Skin epidermis (tissue), 12 donors: Measurements from ENCODE around the gene TEKT4.
"Not testable (repeated sequence)": the region's sequence is repeated elsewhere in the genome, so short reads cannot be mapped to it uniquely, and the experiment has no call there.

Experiments
- H3K27ac ChIP-seq, 21 experiments: fragments of 200-600 bp; sonication (generic) in 11 of 21; one replicate each; pipeline ENCODE4 v1.5.0; 2020; ENCODE audit warnings: mild to moderate bottlenecking in 3 of 21, inconsistent platforms in 2 of 21, moderate library complexity in 2 of 21
- H3K4me3 ChIP-seq, 7 experiments: fragments of 200-600 bp; sonication (generic) in 2 of 7; one replicate each; pipeline ENCODE4 v1.5.0; 2020; ENCODE audit warnings: inconsistent platforms in 2 of 7, mild to moderate bottlenecking in 2 of 7, moderate library complexity in 1 of 7

TEKT4 gene

GRCh38 chr2:94871226-94872087, at the start of gene TEKT4:
TEKT4 (plus strand) TSS chr2:94871430; CDS start chr2:94871580, 150 bp downstream.
- H3K4me3 ChIP-seq: no peak within 1 kb of the TSS
- H3K27ac ChIP-seq: no peak within 1 kb of the TSS

- not testable (repeated sequence) for H3K4me3 ChIP-seq, H3K27ac ChIP-seq
Observed at GRCh38 chr2:94839224-94839623, 32.0 kb upstream of the TEKT4 start.

GRCh38 chr2:94856856-94857255, 14.4 kb upstream of the TEKT4 start:
- not testable (repeated sequence) for H3K27ac ChIP-seq
- peak overlapping the region in 2 of 7 experiments; percentile 9 to 10 for H3K4me3 ChIP-seq

- not testable (repeated sequence) for H3K27ac ChIP-seq
- H3K4me3 ChIP-seq: peak overlapping the region in 2 of 7 experiments; percentile 9 to 10
Observed at GRCh38 chr2:94857367-94858162, 13.7 kb upstream of the TEKT4 start.

GRCh38 chr2:94858163-94858888, 12.9 kb upstream of the TEKT4 start:
- H3K4me3 ChIP-seq, H3K27ac ChIP-seq: not testable (repeated sequence)

- Histone ChIP-seq H3K27ac (no peak overlapping the region), H3K4me3 (no peak overlapping the region)
Observed at GRCh38 chr2:94861308-94862152, 9.7 kb upstream of the TEKT4 start.

GRCh38 chr2:94862903-94863302, 8.3 kb upstream of the TEKT4 start:
- not testable (repeated sequence) for H3K27ac ChIP-seq, H3K4me3 ChIP-seq

GRCh38 chr2:94869131-94869530, 2.1 kb upstream of the TEKT4 start:
- no peak overlapping the region for H3K4me3 ChIP-seq
- no peak overlapping the region for H3K27ac ChIP-seq

GRCh38 chr2:94869552-94870439, 1.4 kb upstream of the TEKT4 start:
- no peak overlapping the region for H3K27ac ChIP-seq
- H3K4me3 ChIP-seq: no peak overlapping the region

GRCh38 chr2:94870440-94871225, 597 bp upstream of the TEKT4 start:
- H3K4me3 ChIP-seq: no peak overlapping the region

GRCh38 chr2:94872088-94872618, 923 bp downstream of the TEKT4 start:
- no peak overlapping the region for H3K27ac ChIP-seq
- no peak overlapping the region for H3K4me3 ChIP-seq

More at GRCh38 chr2:94870440-94871225, 597 bp upstream of the TEKT4 start:
- no peak overlapping the region for H3K27ac ChIP-seq

GRCh38 chr2:94872676-94873361, 1.6 kb downstream of the TEKT4 start:
- H3K27ac ChIP-seq: no peak overlapping the region
- H3K4me3 ChIP-seq: no peak overlapping the region

GRCh38 chr2:94873362-94874276, 2.4 kb downstream of the TEKT4 start:
- no peak overlapping the region for H3K4me3 ChIP-seq
- no peak overlapping the region for H3K27ac ChIP-seq

- Histone ChIP-seq H3K27ac (no peak overlapping the region), H3K4me3 (no peak overlapping the region)
Observed at GRCh38 chr2:94874277-94874997, 3.2 kb downstream of the TEKT4 start.
